22Rv1 (cell line): ENCODE results near the gene NOS1AP.

Experiments used
- H3K27ac ChIP-seq: fragments of 450-650 bp; 2 replicates; pipeline ENCODE4 v1.5.1; 2017
- CTCF ChIP-seq: fragments of 450-650 bp; IDR thresholded peaks from 2 replicates; pipeline ENCODE4 v1.5.1; 2017; ENCODE audit warnings: mild to moderate bottlenecking
- ZFX ChIP-seq: fragments of 450-650 bp; IDR thresholded peaks from 2 replicates; pipeline ENCODE4 v1.6.1; 2017; ENCODE audit warnings: antibody characterized with exemption, borderline replicate concordance

The NOS1AP gene

GRCh38 chr1:162316187-162316586 is 246.7 kb downstream of the NOS1AP start:
- TF ChIP-seq CTCF (no peak), ZFX (no peak)
- no peak overlapping the region for H3K27ac ChIP-seq

GRCh38 chr1:162317621-162318020 is 248.1 kb downstream of the NOS1AP start:
- no peak for TF ChIP-seq CTCF
- no peak for TF ChIP-seq ZFX
- no peak overlapping the region for H3K27ac ChIP-seq

DNA sequence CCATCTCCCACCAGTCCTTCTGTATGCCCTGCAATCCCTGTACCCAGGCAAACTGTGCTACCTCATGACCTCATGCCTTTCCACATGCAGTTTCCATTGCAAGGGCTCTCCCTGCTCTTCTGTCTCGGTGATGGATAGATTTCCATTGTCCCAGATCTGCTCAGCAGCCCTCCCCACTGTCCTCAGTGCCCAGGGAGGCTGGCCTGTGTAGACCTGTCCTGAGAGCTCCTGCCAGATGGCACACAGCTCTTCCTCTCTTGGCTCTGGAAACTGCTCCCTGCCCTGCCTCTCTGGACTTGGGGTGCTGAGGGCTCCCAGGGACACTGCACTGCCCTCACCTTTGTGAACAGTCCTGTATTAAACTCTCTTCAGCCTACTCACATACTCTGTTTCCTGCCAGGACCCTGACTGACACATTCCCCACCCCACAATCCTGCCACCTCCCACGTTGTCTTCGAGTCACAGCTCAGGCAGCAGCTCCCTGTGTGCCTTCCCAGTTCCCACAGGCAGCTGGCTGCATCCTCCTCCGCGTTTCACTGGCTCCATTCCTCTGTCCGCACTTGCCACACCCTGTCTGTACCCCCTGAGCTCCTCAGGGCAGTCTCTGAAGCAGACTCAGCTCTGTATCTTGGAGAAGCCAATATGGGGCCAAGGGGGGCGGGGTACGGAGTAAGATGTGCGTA is 250.1 kb downstream of the NOS1AP start:
- H3K27ac ChIP-seq, result no peak overlapping the region
- TF ChIP-seq ZFX (no peak), CTCF (no peak)

DNA sequence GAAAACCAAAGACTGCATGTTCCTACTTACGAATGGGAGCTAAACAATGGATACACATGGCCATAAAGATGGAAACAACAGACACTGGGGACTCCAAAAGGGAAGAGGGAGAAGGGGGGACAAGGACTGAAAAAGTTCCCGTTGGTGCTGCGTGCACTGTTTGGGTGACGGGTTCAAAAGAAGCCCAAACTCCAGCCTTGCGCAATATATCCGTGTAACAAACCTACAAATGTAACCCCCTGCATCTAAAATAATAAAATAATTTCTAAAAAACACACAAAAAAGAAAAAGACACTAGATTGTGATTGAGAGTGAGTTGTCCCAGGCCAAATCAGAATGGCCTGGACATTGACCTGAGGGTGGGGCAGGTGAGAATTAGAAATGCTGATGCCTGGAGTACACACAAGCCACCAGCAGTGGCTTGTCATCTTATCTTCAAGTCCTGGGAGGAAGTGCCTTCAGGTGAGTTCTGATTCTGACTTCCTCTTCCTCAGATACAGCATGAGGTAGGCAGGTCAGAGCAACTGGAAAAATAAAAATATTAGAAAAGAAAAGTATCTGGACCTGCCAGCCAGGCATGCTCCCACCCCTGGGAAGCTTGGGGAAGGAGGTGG is 252.4 kb downstream of the NOS1AP start:
- TF ChIP-seq CTCF (no peak), ZFX (no peak)
- no peak overlapping the region for H3K27ac ChIP-seq

- TF ChIP-seq CTCF (no peak), ZFX (no peak)
- no peak overlapping the region for H3K27ac ChIP-seq
Measured at GRCh38 chr1:162323023-162323422, 253.5 kb downstream of the NOS1AP start.

GRCh38 chr1:162324396-162324795 is 254.9 kb downstream of the NOS1AP start:
- no peak overlapping the region for H3K27ac ChIP-seq
- no peak for TF ChIP-seq CTCF

GRCh38 chr1:162326559-162326958 is 257.1 kb downstream of the NOS1AP start:
- H3K27ac ChIP-seq, result no peak overlapping the region

More at GRCh38 chr1:162326559-162326958, 257.1 kb downstream of the NOS1AP start:
- no peak for TF ChIP-seq ZFX
- TF ChIP-seq CTCF, result no peak
